Erythroblast (primary cell): ENCODE measurements around the gene ITGB2.
A peak's percentile ranks its signal among the peaks of the same experiment; 100 is the strongest.

Source experiments
- DNase-seq, 2 experiments: peaks; one replicate each; lab custom pipeline; 2025; lab: John Stamatoyannopoulos, UW
- GATA1 ChIP-seq: IDR thresholded peaks from 2 replicates; pipeline ENCODE4 v1.6.1; 2011; ENCODE audit warnings: low read depth, mild to moderate bottlenecking, control low read depth, low read length, moderate library complexity
- POLR2A ChIP-seq: IDR thresholded peaks from 2 replicates; pipeline ENCODE4 v1.6.1; 2011; ENCODE audit warnings: mild to moderate bottlenecking, low read length

The ITGB2 gene

DNA sequence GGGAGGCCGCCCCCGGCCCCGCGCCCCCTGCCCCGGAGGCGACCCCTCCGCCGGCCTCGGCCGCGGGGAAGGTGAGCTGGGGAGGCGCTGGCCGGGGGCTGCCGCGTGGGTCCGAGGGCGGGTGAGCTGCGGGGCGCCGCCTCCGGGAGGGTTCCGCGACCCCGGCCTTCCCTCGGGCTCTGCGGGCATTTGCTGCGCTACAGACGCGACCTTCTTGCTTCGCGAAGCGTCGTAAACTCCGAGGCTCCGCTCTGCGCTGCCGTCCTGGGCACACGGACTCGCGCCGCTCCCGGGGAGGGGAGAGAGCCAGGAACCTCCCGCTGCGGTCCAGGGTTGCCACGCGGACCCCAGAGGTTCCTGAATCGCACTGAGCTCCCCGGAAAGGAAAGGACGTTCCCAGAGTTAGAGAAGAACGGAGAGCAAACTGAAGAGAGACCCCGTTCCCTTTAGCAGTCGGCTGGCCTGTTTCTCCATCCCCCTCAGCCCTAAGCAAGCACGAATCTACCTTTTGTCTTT is 19.5 kb upstream of the ITGB2 start:
- DNase-seq: peak; percentile 57 to 66
- TF ChIP-seq POLR2A: no peak
- TF ChIP-seq GATA1: no peak

DNA sequence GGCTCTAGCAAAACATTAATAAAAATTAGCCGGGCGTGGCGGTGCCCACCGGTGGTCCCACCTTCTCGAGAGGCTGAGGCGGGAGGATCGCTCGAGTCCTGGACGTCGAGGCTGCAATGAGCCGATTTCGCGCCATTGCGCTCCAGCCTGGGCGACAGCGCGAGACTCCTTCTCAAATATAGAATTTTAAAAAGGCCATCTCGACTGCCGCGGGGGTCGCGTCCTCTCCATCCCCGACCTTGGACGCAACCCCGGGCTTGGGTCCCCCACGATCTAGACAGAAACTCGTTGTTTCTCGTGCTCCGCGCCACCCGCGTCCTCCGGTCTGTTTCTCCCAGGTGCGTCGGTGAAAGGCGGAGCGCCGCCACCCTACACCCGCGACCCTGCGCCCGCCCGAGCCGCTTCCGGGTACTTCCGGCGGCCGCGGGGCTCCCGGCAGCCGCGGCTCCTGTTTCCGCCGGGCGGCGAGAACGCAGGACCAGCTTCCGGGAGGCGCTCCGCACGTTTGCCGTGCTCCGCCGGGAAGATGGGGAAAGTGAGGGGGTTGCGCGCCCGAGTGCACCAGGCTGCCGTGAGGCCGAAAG is 18.9 kb upstream of the ITGB2 start, which contains the start of gene SLX9:
Gene SLX9 (plus strand): TSS at position 498 of the 584 bp plus-strand sequence. CDS start 29 bp downstream, at position 527.
- no peak for TF ChIP-seq GATA1
- TF ChIP-seq POLR2A: peak; percentile 82
- peak; percentile 89 to 91 for DNase-seq

DNA sequence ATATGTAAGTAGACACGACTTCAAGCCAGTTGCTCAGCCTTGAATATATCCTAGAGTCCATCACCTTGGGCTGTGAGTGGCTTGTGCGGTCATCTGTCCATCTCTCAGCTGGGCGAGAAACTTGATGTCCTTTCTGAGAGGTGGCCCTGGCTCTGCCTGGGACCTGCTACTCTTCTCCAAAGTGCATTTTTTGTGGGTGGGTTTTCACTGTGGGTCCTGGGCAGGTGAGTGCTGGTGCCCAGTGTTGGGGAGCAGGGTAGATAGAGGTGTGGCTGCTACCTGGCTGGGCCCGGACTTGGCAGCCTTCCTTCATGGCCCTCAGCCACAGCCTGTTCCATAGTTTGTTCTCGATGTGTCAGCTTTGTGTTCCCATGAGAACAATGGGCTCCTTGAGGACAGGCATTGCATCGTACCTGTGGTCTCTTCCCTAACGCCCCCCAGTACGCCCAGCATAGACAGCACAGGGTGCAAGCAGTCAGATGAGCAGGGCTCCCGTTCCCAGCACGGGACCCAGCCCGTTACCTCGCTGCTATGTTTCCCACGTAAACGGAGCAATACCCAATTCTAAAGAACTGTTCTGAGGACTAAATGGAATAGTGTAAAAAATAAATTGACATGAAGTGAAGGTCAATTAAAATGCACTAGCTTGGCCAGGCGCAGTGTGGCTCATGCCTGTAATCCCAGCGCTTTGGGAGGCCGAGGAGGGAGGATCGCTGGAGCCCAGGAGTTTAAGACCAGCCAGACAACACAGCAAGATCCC is 18.3 kb upstream of the ITGB2 start:
- DNase-seq: no peak
- no peak for TF ChIP-seq POLR2A
- no peak for TF ChIP-seq GATA1

DNA sequence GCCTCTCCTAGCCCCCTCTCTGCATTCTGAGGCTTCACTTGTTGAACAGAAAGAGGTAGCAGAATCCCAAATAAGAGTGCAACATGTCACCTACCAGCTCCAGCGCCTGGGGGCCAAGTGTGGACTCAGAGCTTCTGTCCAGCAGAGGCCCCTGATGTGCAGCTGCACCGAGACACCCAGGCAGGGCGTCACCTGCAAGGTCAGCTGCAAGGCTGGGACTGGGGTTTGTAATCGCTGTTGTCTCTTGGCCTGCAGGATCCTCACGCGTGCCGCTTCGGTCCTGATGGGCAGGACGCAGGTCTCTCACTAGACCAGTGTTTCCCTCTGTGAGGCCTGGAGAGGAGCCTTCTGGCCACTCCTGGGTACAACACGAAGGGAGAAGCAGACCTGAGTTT is 14.8 kb upstream of the ITGB2 start:
- DNase-seq: no peak
- TF ChIP-seq POLR2A (no peak), GATA1 (no peak)

DNA sequence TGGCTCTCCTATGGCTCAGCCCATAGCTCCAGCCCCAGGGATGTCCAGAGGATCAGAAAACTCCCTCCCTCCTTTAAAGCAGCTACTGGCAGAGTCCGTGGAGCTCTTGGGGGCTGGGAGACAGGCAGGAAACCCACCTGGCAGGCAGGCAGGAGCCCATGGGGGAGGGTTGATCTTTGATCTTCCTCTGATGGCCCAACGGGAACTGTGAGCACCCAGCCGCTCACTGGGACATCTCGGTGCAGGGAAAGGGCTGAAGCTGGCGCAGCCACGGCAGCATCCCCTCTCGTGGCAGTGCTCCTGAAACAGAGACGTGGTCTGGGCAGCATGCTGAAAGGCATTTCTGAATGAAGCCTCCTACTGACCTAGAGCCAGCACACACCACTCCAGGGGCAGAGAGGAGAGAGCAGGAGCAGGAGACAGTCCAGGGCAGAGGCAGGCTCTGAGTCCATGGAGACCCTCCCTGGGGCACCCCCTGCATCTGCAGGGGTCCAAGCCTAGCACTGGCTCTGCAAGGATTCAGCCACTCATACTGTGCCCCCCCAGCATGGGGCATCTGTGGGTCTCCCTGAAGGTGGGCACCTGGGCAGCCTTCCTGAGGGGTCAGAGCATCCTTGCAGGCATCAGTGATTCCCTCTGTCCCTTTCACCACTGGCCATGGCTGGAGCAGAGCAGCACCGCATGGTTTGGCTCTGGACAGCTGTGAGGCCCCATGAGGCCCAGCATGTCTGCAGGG is 14.3 kb upstream of the ITGB2 start:
- no peak for DNase-seq
- TF ChIP-seq POLR2A (no peak), GATA1 (no peak)

DNA sequence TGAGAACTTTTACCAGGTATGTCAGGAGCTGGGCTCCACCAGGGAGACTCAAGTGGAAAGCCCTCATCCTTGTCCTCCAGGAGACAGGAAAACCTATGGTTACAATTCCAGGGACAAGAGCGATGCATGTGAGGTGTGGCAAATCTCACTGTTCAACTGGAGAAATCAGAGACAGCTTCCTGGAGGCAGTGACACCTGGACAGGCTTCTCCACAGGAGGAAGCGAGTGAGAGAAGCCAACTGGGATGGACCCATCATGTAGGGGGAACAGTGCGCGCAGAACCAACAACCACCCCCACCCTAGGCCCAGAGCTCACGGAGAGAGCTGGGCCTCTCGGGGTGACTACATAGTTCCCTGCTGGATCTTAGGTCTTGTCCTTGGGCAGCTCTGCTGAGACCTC is 13.6 kb upstream of the ITGB2 start:
- no peak for TF ChIP-seq POLR2A
- TF ChIP-seq GATA1: no peak
- no peak for DNase-seq

DNA sequence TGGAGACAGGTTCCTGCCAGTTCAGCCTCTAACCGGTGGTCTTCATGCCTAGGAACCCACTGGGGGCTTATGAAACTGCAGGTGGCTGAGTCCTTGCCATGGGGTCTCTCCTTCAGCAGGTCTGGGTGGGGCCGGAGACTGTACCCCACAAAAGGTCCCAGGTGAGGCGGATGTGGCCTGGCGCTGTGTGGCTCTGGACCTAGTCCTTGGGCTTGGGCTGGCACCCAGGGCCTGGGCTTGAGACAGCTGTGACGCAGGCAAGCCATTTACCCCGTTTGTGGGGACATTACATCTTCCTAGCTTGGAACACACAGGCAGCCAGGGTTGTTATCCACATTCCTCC is 13.2 kb upstream of the ITGB2 start:
- DNase-seq: no peak
- TF ChIP-seq POLR2A (no peak), GATA1 (no peak)

DNA sequence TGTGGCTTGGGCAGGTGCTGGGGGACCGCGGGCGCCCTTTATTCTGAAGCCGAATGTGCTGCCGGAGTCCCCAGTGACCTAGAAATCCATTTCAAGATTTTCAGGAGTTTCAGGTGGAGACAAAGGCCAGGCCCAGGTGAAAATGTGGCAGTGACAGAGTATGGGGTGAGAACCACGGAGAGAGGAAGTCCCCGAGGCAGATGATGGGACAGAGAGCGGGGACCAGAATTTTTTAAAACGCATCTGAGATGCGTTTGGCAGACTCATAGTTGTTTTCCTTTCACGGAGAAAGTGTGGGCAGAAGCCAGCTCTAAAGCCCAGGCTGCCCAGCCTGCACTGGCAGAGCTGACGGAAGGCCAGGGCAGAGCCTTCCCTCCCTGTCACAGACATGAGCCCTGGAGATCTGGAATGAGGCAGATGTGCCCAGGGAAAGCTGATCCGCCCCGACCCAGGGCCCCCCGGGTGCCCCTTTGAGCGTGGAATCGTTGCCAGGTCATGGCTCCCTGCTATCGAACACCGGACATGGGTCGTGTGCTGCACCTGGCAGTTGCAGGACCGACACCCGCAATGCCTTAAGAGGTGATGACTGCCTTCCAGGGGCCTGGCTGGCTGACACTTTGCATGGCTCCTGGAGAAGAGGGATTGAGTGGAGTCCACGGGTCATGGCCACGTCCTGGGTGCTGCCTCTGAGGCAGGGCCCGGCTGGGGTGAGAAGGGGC is 12.7 kb upstream of the ITGB2 start:
- DNase-seq: no peak
- TF ChIP-seq POLR2A (no peak), GATA1 (no peak)

DNA sequence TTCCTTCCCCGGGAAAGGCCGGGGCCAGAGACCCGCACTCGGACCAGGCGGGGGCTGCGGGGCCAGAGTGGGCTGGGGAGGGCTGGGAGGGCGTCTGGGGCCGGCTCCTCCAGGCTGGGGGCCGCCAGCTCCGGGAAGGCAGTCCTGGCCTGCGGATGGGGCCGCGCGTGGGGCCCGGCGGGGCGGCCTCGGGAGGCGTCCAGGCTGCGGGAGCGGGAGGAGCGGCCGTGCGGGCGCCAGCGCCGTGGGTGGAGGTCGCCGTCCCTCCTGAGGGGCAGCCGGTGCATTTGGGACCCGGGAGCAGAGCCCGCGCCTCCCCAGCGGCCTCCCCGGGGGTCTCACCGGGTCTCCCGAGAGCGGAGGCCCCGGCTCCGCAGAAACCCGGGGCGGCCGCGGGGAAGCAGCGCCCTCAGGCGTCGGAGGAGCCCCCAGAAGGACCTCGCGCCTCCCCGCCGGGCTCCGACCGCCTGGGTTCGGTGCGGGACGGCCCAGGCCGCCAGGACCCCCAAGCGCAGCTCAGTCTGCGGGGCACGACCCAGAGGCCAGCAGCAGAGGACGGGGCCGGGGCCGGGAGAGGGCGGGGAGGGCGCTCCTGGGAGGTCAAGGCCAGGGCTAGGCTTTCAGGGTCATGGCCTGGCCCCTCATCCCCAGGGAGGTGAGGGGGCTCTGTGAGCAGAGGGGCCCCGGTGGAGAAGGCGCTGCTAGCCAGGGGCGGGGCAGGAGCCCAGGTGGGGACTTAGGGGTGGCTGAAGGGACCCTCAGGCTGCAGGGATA is 11.9 kb upstream of the ITGB2 start:
- peak in 1 of 2 experiments; percentile 47 for DNase-seq
- TF ChIP-seq POLR2A (no peak), GATA1 (no peak)

DNA sequence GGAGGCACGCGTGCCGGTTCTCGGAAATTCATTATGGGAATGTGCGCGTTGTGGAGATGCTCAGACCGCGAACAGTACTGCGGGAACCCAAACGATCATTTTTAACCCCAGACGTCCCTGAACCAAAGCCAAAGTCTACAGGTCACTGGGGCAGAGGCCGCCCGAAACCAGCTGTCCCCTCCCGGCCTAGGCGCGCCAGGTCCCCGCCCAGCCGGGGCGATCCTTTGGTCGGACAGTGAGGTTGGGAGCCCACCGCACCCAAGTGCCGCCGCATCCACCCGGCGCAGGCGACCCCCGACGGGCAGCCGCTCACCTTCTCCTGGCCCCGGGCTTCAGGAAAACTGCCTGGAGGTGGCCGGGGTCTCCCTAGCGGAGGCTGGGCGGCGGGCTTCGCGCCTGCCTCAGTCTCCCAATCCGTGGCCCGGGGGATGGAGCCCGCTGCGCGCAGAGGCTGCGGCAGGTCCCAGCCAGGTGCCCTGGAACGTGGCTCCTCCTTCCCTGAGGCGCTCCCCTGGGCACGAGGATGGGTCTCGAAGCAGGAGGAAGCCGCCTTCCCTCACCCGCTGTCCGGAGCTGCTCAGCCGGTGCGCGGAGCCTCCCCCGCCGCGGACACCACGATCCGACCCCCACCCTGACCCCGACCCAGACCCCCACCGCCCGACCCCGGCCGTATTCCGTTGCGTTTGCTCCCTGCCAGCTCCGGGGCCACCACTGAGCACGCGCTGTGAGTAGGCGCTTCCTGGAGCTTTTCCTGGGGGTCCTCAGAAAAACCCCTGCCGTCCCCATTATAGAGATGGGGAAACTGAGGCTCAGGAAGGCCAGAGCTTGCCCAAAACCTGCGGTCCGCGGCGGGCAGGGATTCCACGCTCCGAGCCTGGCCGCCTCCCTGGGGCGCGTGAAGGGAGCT is 11.1 kb upstream of the ITGB2 start:
- TF ChIP-seq GATA1 (no peak), POLR2A (no peak)
- no peak for DNase-seq

DNA sequence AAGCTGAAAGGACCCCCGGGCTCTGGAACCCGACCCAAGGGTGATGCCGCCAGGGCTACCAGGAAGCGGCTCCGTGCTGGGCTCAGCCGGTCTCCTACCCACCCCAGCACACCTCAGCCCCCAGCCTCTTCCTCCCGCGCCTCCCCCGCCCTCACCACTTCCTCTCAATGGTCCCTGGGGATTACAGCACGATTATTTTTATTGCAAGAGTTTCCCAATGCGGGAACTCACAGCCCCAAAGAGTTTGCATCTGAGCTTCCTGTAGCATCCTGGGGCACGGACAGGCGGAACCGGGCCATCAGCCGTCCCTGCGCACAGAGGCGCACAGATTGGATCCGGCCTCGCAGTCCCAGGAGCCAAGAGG is 10.4 kb upstream of the ITGB2 start:
- DNase-seq: no peak
- TF ChIP-seq GATA1 (no peak), POLR2A (no peak)

DNA sequence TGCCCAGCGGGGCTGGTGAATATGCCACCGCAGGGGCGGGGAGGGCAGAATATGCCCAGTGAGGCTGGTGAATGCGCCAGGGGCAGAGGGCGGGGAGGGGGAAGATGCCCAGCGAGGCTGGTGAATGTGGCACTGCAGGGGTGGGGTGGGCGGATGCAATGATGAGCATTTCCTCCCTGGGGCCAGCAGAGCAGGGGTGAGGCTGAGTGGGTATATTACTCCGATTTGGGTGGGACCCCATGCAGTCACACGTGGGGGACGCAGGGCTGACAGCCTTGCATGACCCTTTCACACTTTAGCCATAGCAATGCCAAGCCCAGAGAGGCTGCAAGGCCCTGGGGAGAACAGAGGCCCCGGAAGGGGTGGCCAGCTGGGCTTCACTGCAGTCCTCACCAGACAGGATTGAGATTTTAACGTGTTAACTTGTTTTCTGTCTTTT is 9.9 kb upstream of the ITGB2 start:
- TF ChIP-seq POLR2A: no peak
- TF ChIP-seq GATA1: no peak
- no peak for DNase-seq
